HepG2 (cell line): Measurements from ENCODE around the gene ZNF607. TPM values are rescaled to one million over a fixed set of nuclear protein-coding genes. Genes with fewer than 3 reads are reported as not detected.

Source experiments
- CBFB ChIP-seq: sonication (generic); formaldehyde crosslinking; IDR thresholded peaks from 2 replicates; pipeline ENCODE4 v1.4.0; 2020; ENCODE audit warnings: missing genetic modification reagents
- EEA1 ChIP-seq: sonication (generic); formaldehyde crosslinking; IDR thresholded peaks from 2 replicates; pipeline ENCODE4 v1.5.1; 2020; ENCODE audit warnings: mild to moderate bottlenecking, missing genetic modification reagents, borderline replicate concordance
- GATAD1 ChIP-seq: IDR thresholded peaks from 2 replicates; pipeline ENCODE4 v1.6.1; 2016; ENCODE audit warnings: missing genetic modification reagents, missing compliant biosample characterization
- JARID2 ChIP-seq: sonication (generic); formaldehyde crosslinking; IDR thresholded peaks from 2 replicates; pipeline ENCODE4 v1.8.1; 2023; ENCODE audit warnings: missing genetic modification reagents, inconsistent platforms; ENCODE audit not compliant: insufficient replicate concordance
- MED13 ChIP-seq: sonication (generic); formaldehyde crosslinking; IDR thresholded peaks from 2 replicates; pipeline ENCODE4 v1.5.0; 2020; ENCODE audit warnings: missing genetic modification reagents
- MTA3 ChIP-seq: sonication (generic); formaldehyde crosslinking; IDR thresholded peaks from 2 replicates; pipeline ENCODE4 v1.4.0; 2020; ENCODE audit warnings: missing genetic modification reagents
- NCOR1 ChIP-seq: fragments of 200-600 bp; sonication (generic); IDR thresholded peaks from 2 replicates; pipeline ENCODE4 v1.7.0; 2017; ENCODE audit warnings: antibody characterized with exemption, low read length, borderline replicate concordance
- POGK ChIP-seq: sonication (generic); formaldehyde crosslinking; conservative IDR thresholded peaks from 2 replicates; pipeline ENCODE4 v1.8.0; 2022; ENCODE audit warnings: mild to moderate bottlenecking, moderate library complexity, missing genetic modification reagents
- RORA ChIP-seq: sonication (generic); formaldehyde crosslinking; IDR thresholded peaks from 2 replicates; pipeline ENCODE4 v1.5.0; 2020; ENCODE audit warnings: mild to moderate bottlenecking, missing genetic modification reagents, moderate library complexity
- RXRB ChIP-seq: IDR thresholded peaks from 2 replicates; pipeline ENCODE4 v1.6.1; 2016; ENCODE audit warnings: borderline replicate concordance, missing genetic modification reagents, missing compliant biosample characterization
- STAT6 ChIP-seq: sonication (generic); formaldehyde crosslinking; IDR thresholded peaks from 2 replicates; pipeline ENCODE4 v1.4.0; 2020; ENCODE audit warnings: missing genetic modification reagents, mild to moderate bottlenecking, borderline replicate concordance
- ZBTB39 ChIP-seq: sonication (generic); formaldehyde crosslinking; IDR thresholded peaks from 2 replicates; pipeline ENCODE4 v1.5.0; 2020; ENCODE audit warnings: missing genetic modification reagents
- ZNF138 ChIP-seq: sonication (generic); formaldehyde crosslinking; IDR thresholded peaks from 2 replicates; pipeline ENCODE4 v1.5.0; 2020; ENCODE audit warnings: mild to moderate bottlenecking, low read depth, missing genetic modification reagents
- ZNF205 ChIP-seq: IDR thresholded peaks from 2 replicates; pipeline ENCODE4 v1.6.1; 2018; ENCODE audit warnings: missing biosample characterization, missing genetic modification reagents
- ZNF776 ChIP-seq: sonication (generic); formaldehyde crosslinking; IDR thresholded peaks from 2 replicates; pipeline ENCODE4 v1.4.0; 2020; ENCODE audit warnings: mild to moderate bottlenecking, missing genetic modification reagents
- ZNF788 ChIP-seq: sonication (generic); formaldehyde crosslinking; IDR thresholded peaks from 2 replicates; pipeline ENCODE4 v1.5.0; 2020; ENCODE audit warnings: mild to moderate bottlenecking, missing genetic modification reagents, borderline replicate concordance
- ZNF792 ChIP-seq: IDR thresholded peaks from 2 replicates; pipeline ENCODE4 v1.6.1; 2016
- polyA plus RNA-seq, 8 experiments: library from polyadenylated mRNA; depleted of rRNA in 3 of 8; stranded (reverse) in 7 of 8; unstranded in 1 of 8; fragments of >200 nt; fragmentation: Illumina TruSeq in 4 of 8; extraction: Trizol in 4 of 8; gene quantifications; 2 replicates each; pipeline versions ENCODE4 v1.2.1 to v1.2.3, GENCODE V29; 2011 to 2016; ENCODE audit warnings: low read depth in 4 of 8, missing spikeins in 1 of 8, mixed read lengths in 1 of 8; ENCODE audit not compliant: insufficient read depth in 1 of 8
- total RNA-seq, 5 experiments: library from RNA; depleted of rRNA; stranded (reverse); fragments of >200 nt; fragmentation: Illumina TruSeq; extraction: Trizol; gene quantifications; 2 replicates each; pipeline ENCODE4 v1.2.3, GENCODE V29; 2016; ENCODE audit warnings: low read depth in 1 of 5
- TF ChIP-seq, protein P1 (sequence below): sonication (generic); formaldehyde crosslinking; IDR thresholded peaks from 2 replicates; pipeline ENCODE4 v1.4.0; 2020; ENCODE audit warnings: missing genetic modification reagents, borderline replicate concordance
- TF ChIP-seq, protein P2 (sequence below): sonication (generic); formaldehyde crosslinking; IDR thresholded peaks from 2 replicates; pipeline ENCODE4 v1.8.0; 2022; ENCODE audit warnings: missing genetic modification reagents, mild to moderate bottlenecking, borderline replicate concordance

ZNF607 gene
- total and polyA plus RNA-seq, 2 of the 13 experiments (the other 11 are each of a cell fraction or from before 2014, with no cell fraction given): 3.8 to 8.3 TPM

DNA sequence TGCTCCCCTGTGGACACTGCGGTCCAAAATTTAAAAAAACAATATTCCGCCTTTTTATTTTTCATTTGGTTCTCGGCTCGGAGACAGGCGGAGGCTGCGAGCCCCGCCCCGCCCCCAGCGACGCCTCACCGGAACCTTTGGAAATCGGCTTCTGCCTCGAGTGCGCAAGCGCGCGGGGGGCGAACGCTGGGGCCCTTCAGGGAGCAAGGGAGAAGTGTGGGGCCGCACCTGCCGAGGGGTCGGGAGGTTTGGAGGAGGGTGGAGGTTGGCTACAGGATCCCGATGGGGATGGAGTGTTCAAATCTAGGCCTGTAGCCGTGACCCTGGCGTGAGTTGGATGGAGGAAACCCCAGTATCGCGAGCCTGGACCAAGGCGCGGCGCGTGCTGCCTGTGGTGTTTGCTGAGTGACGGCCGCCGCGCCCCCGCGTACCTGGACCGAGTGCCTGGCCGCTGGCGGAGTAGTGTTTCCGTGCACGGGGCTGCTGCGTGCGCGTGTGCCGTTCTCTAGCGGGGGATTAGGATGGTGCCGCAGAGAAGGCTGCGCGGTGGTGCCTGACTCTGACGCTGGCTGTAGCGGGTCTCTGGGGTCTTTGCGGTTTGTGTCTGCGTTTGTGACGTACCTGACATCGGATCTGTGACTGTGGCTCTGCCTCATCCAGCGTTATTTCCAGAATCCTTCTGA lies 63.7 kb downstream of the ZNF607 start (continued):
- TF ChIP-seq, protein P1, sequence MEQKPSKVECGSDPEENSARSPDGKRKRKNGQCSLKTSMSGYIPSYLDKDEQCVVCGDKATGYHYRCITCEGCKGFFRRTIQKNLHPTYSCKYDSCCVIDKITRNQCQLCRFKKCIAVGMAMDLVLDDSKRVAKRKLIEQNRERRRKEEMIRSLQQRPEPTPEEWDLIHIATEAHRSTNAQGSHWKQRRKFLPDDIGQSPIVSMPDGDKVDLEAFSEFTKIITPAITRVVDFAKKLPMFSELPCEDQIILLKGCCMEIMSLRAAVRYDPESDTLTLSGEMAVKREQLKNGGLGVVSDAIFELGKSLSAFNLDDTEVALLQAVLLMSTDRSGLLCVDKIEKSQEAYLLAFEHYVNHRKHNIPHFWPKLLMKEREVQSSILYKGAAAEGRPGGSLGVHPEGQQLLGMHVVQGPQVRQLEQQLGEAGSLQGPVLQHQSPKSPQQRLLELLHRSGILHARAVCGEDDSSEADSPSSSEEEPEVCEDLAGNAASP (CRISPR knock-in tag): no peak
- no peak for TF ChIP-seq MED13 (CRISPR knock-in tag)
- peak; percentile 28 for TF ChIP-seq ZNF776 (CRISPR knock-in tag)
- no peak for TF ChIP-seq JARID2 (CRISPR knock-in tag)
- peak; percentile 73; the same call in 1 of the 2 replicates for TF ChIP-seq EEA1 (CRISPR knock-in tag)
- TF ChIP-seq, protein P2, sequence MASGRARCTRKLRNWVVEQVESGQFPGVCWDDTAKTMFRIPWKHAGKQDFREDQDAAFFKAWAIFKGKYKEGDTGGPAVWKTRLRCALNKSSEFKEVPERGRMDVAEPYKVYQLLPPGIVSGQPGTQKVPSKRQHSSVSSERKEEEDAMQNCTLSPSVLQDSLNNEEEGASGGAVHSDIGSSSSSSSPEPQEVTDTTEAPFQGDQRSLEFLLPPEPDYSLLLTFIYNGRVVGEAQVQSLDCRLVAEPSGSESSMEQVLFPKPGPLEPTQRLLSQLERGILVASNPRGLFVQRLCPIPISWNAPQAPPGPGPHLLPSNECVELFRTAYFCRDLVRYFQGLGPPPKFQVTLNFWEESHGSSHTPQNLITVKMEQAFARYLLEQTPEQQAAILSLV (CRISPR knock-in tag): peak; percentile 87; the same call in 1 of the 2 replicates
- peak; percentile 95 for TF ChIP-seq ZNF788 (CRISPR knock-in tag)
- no peak for TF ChIP-seq RXRB (CRISPR knock-in tag)
- peak; percentile 80 for TF ChIP-seq ZNF205 (CRISPR knock-in tag)
- TF ChIP-seq ZNF138: peak; percentile 65; the same call in 1 of the 2 replicates
- no peak for TF ChIP-seq RORA (CRISPR knock-in tag)
- peak; percentile 73 for TF ChIP-seq GATAD1 (CRISPR knock-in tag)
- 0 out of 2 replicates have a peak, but pooled peaks have one; percentile 20 for TF ChIP-seq NCOR1
- TF ChIP-seq STAT6 (CRISPR knock-in tag): peak; percentile 59; the same call in 1 of the 2 replicates
- TF ChIP-seq POGK (CRISPR knock-in tag): peak; percentile 100
- no peak for TF ChIP-seq MTA3
- TF ChIP-seq ZNF792 (CRISPR knock-in tag): peak; percentile 66; the same call in 1 of the 2 replicates
- 0 out of 2 replicates have a peak, but pooled peaks have one; percentile 53 for TF ChIP-seq ZBTB39 (CRISPR knock-in tag)
- TF ChIP-seq CBFB (CRISPR knock-in tag): peak; percentile 66; the same call in 1 of the 2 replicates
